PC-3 (cell line): ENCODE measurements around the gene PARP6. TPM values are rescaled to one million over a fixed set of nuclear protein-coding genes. Genes with fewer than 3 reads are reported as not detected.

ENCODE experiments used
- ATAC-seq: fragments of 200-7000 bp; cut with Tn5 transposase; 2 replicates; pipeline ENCODE4 v1.9.1; 2020; ENCODE audit warnings: mild to moderate bottlenecking, moderate library complexity
- BruUV-seq: library from RNA; stranded (reverse); fragments of 400-500 nt; replicated peaks from 2 replicates; lab custom pipeline; 2021; lab: Mats Ljungman, UMichigan
- CTCF ChIA-PET: fragments of 300-600 bp; sonication (Branson Sonifier 250); formaldehyde crosslinking; loops from one replicate; lab custom pipeline; 2022; ENCODE audit warnings: antibody characterized with exemption; lab: Charles Lee
- POLR2A ChIA-PET: fragments of 300-600 bp; sonication (Branson Sonifier 250); formaldehyde crosslinking; loops from one replicate; lab custom pipeline; 2022; ENCODE audit warnings: antibody characterized with exemption; ENCODE audit not compliant: unreplicated experiment; lab: Charles Lee
- DNase-seq: peaks from one replicate; pipeline ENCODE4 v3.0.0-alpha.2; 2015
- H2AFZ ChIP-seq: fragments of 300-600 bp; sonication (generic); 2 replicates; pipeline ENCODE4 v1.6.0; 2016; ENCODE audit warnings: antibody characterized with exemption, low read length
- H3F3A ChIP-seq: fragments of 300-600 bp; sonication (generic); one replicate; pipeline ENCODE4 v1.6.0; 2017; ENCODE audit warnings: antibody characterized with exemption, low read length, control low read depth, mild to moderate bottlenecking; ENCODE audit not compliant: unreplicated experiment
- H3K27ac ChIP-seq: fragments of 300-600 bp; sonication (generic); 2 replicates; pipeline ENCODE4 v1.5.1; 2016; ENCODE audit warnings: mild to moderate bottlenecking, low read length
- H3K27me3 ChIP-seq: fragments of 300-600 bp; sonication (generic); 2 replicates; pipeline ENCODE4 v1.6.1; 2016; ENCODE audit warnings: low read length, mixed read lengths
- H3K36me3 ChIP-seq: fragments of 300-600 bp; sonication (generic); 2 replicates; pipeline ENCODE4 v1.6.1; 2016; ENCODE audit warnings: low read depth, mixed run types, low read length, mixed read lengths
- H3K4me1 ChIP-seq: fragments of 300-600 bp; sonication (generic); 2 replicates; pipeline ENCODE4 v1.5.1; 2016; ENCODE audit warnings: low read length; ENCODE audit not compliant: insufficient read depth
- H3K4me2 ChIP-seq: fragments of 300-600 bp; sonication (generic); 2 replicates; pipeline ENCODE4 v1.6.0; 2016; ENCODE audit warnings: low read length
- H3K4me3 ChIP-seq: fragments of 300-600 bp; sonication (generic); 2 replicates; pipeline ENCODE4 v1.5.1; 2016; ENCODE audit warnings: mild to moderate bottlenecking, low read length, mixed read lengths
- H3K79me2 ChIP-seq: fragments of 300-600 bp; sonication (generic); 2 replicates; pipeline ENCODE4 v1.6.1; 2017; ENCODE audit warnings: low read length, mixed read lengths
- H3K9ac ChIP-seq: fragments of 300-600 bp; sonication (generic); 2 replicates; pipeline ENCODE4 v1.6.0; 2016; ENCODE audit warnings: mild to moderate bottlenecking, low read length
- H3K9me2 ChIP-seq: fragments of 300-600 bp; sonication (generic); replicated peaks from 2 replicates; pipeline ENCODE4 v1.6.1; 2016; ENCODE audit warnings: mixed run types, low read length, mixed read lengths
- H3K9me3 ChIP-seq: fragments of 300-600 bp; sonication (generic); 2 replicates; pipeline ENCODE4 v1.6.1; 2016; ENCODE audit warnings: low read length, mixed read lengths
- H4K20me1 ChIP-seq: fragments of 300-600 bp; sonication (generic); 2 replicates; pipeline ENCODE4 v1.6.1; 2016; ENCODE audit warnings: low read length, mixed read lengths
- CTCF ChIP-seq: fragments of 300-600 bp; sonication (generic); conservative IDR thresholded peaks from 2 replicates; pipeline ENCODE4 v1.5.1; 2017; ENCODE audit warnings: antibody characterized with exemption, low read depth, mild to moderate bottlenecking, low read length
- EZH2 ChIP-seq: fragments of 300-600 bp; sonication (generic); IDR thresholded peaks from one replicate; pipeline ENCODE4 v1.6.1; 2017; ENCODE audit warnings: antibody characterized with exemption, mild to moderate bottlenecking, low read length; ENCODE audit not compliant: unreplicated experiment
- EZH2phosphoT487 ChIP-seq: fragments of 300-600 bp; sonication (generic); IDR thresholded peaks from 2 replicates; pipeline ENCODE4 v1.6.1; 2018; ENCODE audit warnings: mild to moderate bottlenecking, antibody characterized with exemption, low read length, borderline replicate concordance
- intact Hi-C: fragments of 100-400 bp; cut with micrococcal nuclease; formaldehyde crosslinking; loops from 2 replicates; pipeline ENCODE4 v1.9.0; 2023
- total RNA-seq: library from RNA; depleted of rRNA; stranded (reverse); fragments of >200 nt; gene quantifications from 2 replicates; pipeline ENCODE4 v1.2.3, GENCODE V29; 2014

The PARP6 gene
- total RNA-seq, 1 experiment from 2014 or later = not detected

GRCh38 chr15:72229947-72230196 lies 42.5 kb downstream of the PARP6 start:
- no peak overlapping the region for H2AFZ ChIP-seq
- ATAC-seq = no peak
- peak overlapping the region; percentile 89 for H3K4me2 ChIP-seq
- H3K4me3 ChIP-seq = peak overlapping the region; percentile 93
- H3K27me3 ChIP-seq = no peaks in the 10 kb centered on the region
- peak overlapping the region; percentile 95 for H3K9ac ChIP-seq
- no peak for DNase-seq
- H3K79me2 ChIP-seq = peaks cover 74% of the 10 kb centered on the region
- ChIA-PET CTCF (no interaction called here), POLR2A (no interaction called here)
- peaks cover 19% of the 10 kb centered on the region for H3K36me3 ChIP-seq
- peaks cover 34% of the 10 kb centered on the region for H4K20me1 ChIP-seq
- H3F3A ChIP-seq = peaks cover 12% of the 10 kb centered on the region
- H3K9me2 ChIP-seq = no peaks in the 10 kb centered on the region
- intact Hi-C loops = loop anchor here (10.0 kb wide), 1 partner anchor 245 kb away; the partner anchor contains the start of gene ARIH1
- BruUV-seq = no TSS peak
- H3K4me1 ChIP-seq = peaks cover 25% of the 10 kb centered on the region
- peak overlapping the region; percentile 86 for H3K27ac ChIP-seq
- no peaks in the 10 kb centered on the region for H3K9me3 ChIP-seq
- TF ChIP-seq CTCF (no peak), EZH2phosphoT487 (no peak), EZH2 (no peak)

- TF ChIP-seq CTCF = no peak
- no peak for TF ChIP-seq EZH2
- no peak for TF ChIP-seq EZH2phosphoT487
- peaks cover 12% of the 10 kb centered on the region for H3F3A ChIP-seq
- H3K79me2 ChIP-seq = peaks cover 79% of the 10 kb centered on the region
- no peaks in the 10 kb centered on the region for H3K9me3 ChIP-seq
- no peak for DNase-seq
- ChIA-PET POLR2A (no interaction called here), CTCF (no interaction called here)
- H3K27ac ChIP-seq = peak overlapping the region; percentile 86
- intact Hi-C loops = loop anchor here (10.0 kb wide), 1 partner anchor 245 kb away; the partner anchor contains the start of gene ARIH1
- peaks cover 28% of the 10 kb centered on the region for H3K4me1 ChIP-seq
- H3K36me3 ChIP-seq = peaks cover 22% of the 10 kb centered on the region
- H3K4me2 ChIP-seq = peak overlapping the region; percentile 89
- H2AFZ ChIP-seq = no peak overlapping the region
- ATAC-seq = no peak
- BruUV-seq = TSS peak; percentile 38
- H3K9ac ChIP-seq = peak overlapping the region; percentile 95
- H4K20me1 ChIP-seq = peaks cover 37% of the 10 kb centered on the region
- peak overlapping the region; percentile 93 for H3K4me3 ChIP-seq
- H3K27me3 ChIP-seq = no peaks in the 10 kb centered on the region
- H3K9me2 ChIP-seq = no peaks in the 10 kb centered on the region
Observed at GRCh38 chr15:72229076-72229946, 43.0 kb downstream of the PARP6 start.

DNA sequence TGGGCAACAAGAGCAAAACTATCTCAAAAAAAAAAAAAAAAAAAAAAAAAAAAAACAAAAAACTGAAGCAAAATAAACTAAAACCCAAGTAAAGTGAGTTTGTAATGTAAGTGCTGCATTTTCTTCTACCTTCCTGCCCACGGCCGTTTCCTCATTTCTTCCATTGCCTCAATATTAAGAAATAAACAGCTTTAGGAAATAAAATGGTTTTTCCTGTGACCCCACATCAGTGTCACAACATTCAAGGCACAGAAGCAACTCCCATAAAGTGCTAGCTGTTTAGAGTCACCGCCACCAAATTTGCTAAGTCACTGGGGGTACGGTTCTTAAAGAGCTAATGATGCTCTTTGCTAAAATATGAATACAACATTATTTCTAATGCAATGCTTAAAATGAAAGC lies 44.6 kb downstream of the PARP6 start:
- Histone ChIP-seq H3K27ac (peak overlapping the region; percentile 86), H3K9me3 (no peaks in the 10 kb centered on the region), H3K36me3 (peaks cover 35% of the 10 kb centered on the region), H3K9ac (peak overlapping the region; percentile 95), H3K4me2 (peak overlapping the region; percentile 89), H3K4me1 (peaks cover 42% of the 10 kb centered on the region), H3F3A (peaks cover 21% of the 10 kb centered on the region), H3K79me2 (peaks cover 92% of the 10 kb centered on the region), H4K20me1 (peaks cover 53% of the 10 kb centered on the region), H3K4me3 (peak overlapping the region; percentile 93), H3K9me2 (no peaks in the 10 kb centered on the region), H3K27me3 (no peaks in the 10 kb centered on the region), H2AFZ (no peak overlapping the region)
- ATAC-seq (no peak), DNase-seq (peak; percentile 23)
- POLR2A ChIA-PET = no interaction called here
- no TSS peak for BruUV-seq
- CTCF ChIA-PET = interaction anchor here (0.7 kb wide), 1 partner anchor 384 kb away, joined by 3 read pairs; no protein-coding TSS in a partner anchor
- intact Hi-C loops = loop anchor here (10.0 kb wide), 1 partner anchor 247 kb away; the partner anchor contains the start of gene ARIH1
- TF ChIP-seq CTCF = no peak
- no peak for TF ChIP-seq EZH2
- TF ChIP-seq EZH2phosphoT487 = no peak
